Measurements from ENCODE around the gene CNIH2. TPM values are rescaled to one million over a fixed set of nuclear protein-coding genes. Genes with fewer than 3 reads are reported as not detected.
A peak's percentile ranks its signal among the peaks of the same experiment; 100 is the strongest.

The CNIH2 gene
- total and polyA plus RNA-seq, 8 donors: 0.50 to 1.5 (median 0.80) TPM; not detected in 5

GRCh38 chr11:66326261-66327111 is 48.5 kb downstream of the CNIH2 start:
- TF ChIP-seq POLR2AphosphoS5 (IDR thresholded peaks at IDR 0.05) (no peak), CTCF (IDR thresholded peaks at IDR 0.05) (no peak), POLR2A (IDR thresholded peaks at IDR 0.05) (no peak), EP300 (IDR thresholded peaks at IDR 0.05) (no peak)
- Histone ChIP-seq H3K9me3 (no peaks in the 10 kb centered on the region), H3K4me1 (peaks cover 26 to 36% (median 31%) of the 10 kb centered on the region in 4 donors), H3K27me3 (no peaks in the 10 kb centered on the region), H3K36me3 (peaks cover 0 to 2% (median 1%) of the 10 kb centered on the region in 4 donors), H3K4me3 (no peak overlapping the region), H3K27ac (peak overlapping the region in 4 of 5 donors; percentile 44 to 73 (median 72))
- intact Hi-C loops (cut with DNase I; ENCODE audit: low total_unique reads): no loop called here
- 24 to 57% (median 46%) methylated on average over 7 to 21 of the region's 21 CpGs for WGBS, 5 donors
- DNase-seq: peak in 1 of 2 donors; percentile 77

GRCh38 chr11:66327171-66328030 is 49.4 kb downstream of the CNIH2 start:
- Histone ChIP-seq H3K27me3 (no peaks in the 10 kb centered on the region), H3K36me3 (peaks cover 3 to 11% (median 10%) of the 10 kb centered on the region in 4 donors), H3K9me3 (no peaks in the 10 kb centered on the region), H3K4me1 (peaks cover 26 to 36% (median 31%) of the 10 kb centered on the region in 4 donors), H3K4me3 (no peak overlapping the region), H3K27ac (peak overlapping the region in 4 of 5 donors; percentile 44 to 73 (median 72))
- peak in 1 of 2 donors; percentile 49 for DNase-seq
- intact Hi-C loops (cut with DNase I; ENCODE audit: low total_unique reads): no loop called here
- 81 to 88% (median 84%) methylated on average over 10 of the region's 10 CpGs for WGBS, 5 donors
- TF ChIP-seq EP300 (IDR thresholded peaks at IDR 0.05) (no peak), CTCF (IDR thresholded peaks at IDR 0.05) (no peak), POLR2A (IDR thresholded peaks at IDR 0.05) (no peak), POLR2AphosphoS5 (IDR thresholded peaks at IDR 0.05) (no peak)

- Histone ChIP-seq H3K36me3 (peaks cover 3 to 17% (median 16%) of the 10 kb centered on the region in 4 donors), H3K27me3 (no peaks in the 10 kb centered on the region), H3K9me3 (no peaks in the 10 kb centered on the region), H3K27ac (peak overlapping the region in 3 of 5 donors; percentile 46 to 73 (median 73)), H3K4me3 (no peak overlapping the region), H3K4me1 (peaks cover 26 to 36% (median 31%) of the 10 kb centered on the region in 4 donors)
- intact Hi-C loops (cut with DNase I; ENCODE audit: low total_unique reads): no loop called here
- no peak for DNase-seq
- TF ChIP-seq POLR2A (IDR thresholded peaks at IDR 0.05) (no peak), EP300 (IDR thresholded peaks at IDR 0.05) (no peak), POLR2AphosphoS5 (IDR thresholded peaks at IDR 0.05) (no peak), CTCF (IDR thresholded peaks at IDR 0.05) (no peak)
- 48 to 72% (median 58%) methylated on average over 3 of the region's 3 CpGs for WGBS, 5 donors
Observed at GRCh38 chr11:66328031-66328301, 50.0 kb downstream of the CNIH2 start.

Measured in stomach (tissue), 9 donors.